ENCODE measurements around the gene EBF3.

GRCh38 chr10:129912166-129912917 is 51.7 kb downstream of the EBF3 start:
- TF ChIP-seq CTCF (IDR thresholded peaks at IDR 0.05 in 4 of 5, conservative IDR thresholded peaks at IDR 0.05 in 1 of 5), result no peak
- no peak for TF ChIP-seq POLR2A (IDR thresholded peaks at IDR 0.05)

All from gastrocnemius medialis (tissue), 4 donors.